HG03060 (cell line): ENCODE data around the gene OR52A1.
"Not testable (repeated sequence)": the region's sequence is repeated elsewhere in the genome, so short reads cannot be mapped to it uniquely, and the experiment has no call there.

ENCODE experiments used
- ATAC-seq: cut with Tn5 transposase; IDR thresholded peaks from one replicate; pipeline ENCODE4 v1.9.1; 2021; ENCODE audit warnings: low read depth, moderate number of reproducible peaks; ENCODE audit not compliant: unreplicated experiment

Gene OR52A1

DNA sequence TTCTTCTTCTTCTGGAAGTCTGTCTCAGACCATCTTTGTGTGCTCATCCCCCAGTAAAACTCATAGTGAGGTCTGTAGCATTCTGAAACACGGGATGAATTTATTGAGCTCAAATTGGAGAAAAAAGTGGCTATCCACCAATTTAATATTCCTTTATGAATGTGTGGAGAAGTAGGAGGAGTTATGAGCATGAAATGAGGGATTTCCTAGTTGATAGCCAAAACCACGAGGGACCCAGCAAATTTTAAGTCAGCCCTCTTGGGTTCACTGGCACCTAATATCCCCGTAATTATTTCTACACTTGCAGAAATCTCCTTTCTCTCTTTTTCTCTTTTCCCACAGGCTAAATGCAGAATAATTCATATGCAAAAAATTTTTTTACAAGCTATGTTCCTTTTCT, at the start of gene OR52A1:
TSS of gene OR52A1 (minus strand) at position 101 of the 400 bp plus-strand sequence. CDS start 2,388 bp downstream, outside the sequence.
- no peak for ATAC-seq

DNA sequence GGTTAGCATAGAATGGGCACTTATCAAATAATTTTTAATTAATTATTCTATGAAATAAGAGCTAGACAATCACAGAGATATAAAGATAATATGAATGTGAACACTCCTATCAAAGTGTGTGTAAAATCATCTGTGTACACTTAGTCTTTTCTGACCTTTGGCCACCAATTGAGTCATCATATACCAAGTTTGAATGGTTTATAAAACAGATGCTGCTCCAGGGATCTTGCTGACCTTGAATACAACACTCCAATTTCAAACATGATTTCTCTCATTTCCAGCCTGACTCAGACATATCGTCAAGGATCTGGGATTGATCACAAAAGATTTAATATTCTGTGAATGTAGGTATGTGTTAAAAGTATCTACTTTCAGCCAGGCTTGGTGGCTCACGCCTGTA, 48.8 kb upstream of the OR52A1 start:
- no peak for ATAC-seq

DNA sequence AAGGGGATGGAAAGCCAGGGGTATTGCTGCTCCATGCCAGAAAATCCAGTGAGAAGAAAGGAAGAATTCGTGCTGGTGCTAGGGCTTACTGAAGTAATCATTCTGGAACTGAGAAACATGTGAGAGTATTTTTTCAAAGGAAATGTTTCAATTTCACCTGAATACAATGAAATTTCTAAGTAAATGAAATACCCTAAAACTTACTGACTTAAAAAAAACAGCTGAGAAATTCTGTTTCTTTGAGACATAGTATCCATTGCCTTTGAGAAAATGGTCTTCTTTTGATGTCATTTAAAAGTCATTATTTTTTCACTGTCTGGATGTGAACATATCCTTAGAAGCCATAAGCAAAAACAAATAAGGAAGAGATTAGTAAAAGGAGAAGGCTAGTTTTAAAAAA, 46.0 kb upstream of the OR52A1 start, which contains the start of gene OR51V1:
TSS of gene OR51V1 (minus strand) at position 101 of the 400 bp plus-strand sequence. CDS start at position 101, 0 bp downstream.
- ATAC-seq, result no peak

DNA sequence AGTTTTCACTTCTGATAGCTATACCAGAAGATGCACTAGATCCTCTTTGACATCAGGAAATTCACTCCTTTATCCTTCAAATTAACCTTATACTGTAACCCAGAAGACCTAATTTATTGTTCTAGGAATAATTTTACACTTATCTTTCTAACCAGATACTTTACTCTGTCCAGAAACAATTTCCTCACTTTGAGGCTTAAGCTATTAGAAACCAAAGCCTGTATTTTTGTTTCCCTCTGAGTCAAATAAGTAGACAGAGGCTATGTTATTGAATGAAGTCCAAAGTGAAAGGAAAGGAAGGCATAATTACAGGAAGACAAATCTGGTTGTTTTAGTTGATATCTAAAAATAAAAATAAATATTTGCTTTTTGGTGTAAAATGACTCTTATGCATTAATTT, 43.7 kb upstream of the OR52A1 start:
- no peak for ATAC-seq

DNA sequence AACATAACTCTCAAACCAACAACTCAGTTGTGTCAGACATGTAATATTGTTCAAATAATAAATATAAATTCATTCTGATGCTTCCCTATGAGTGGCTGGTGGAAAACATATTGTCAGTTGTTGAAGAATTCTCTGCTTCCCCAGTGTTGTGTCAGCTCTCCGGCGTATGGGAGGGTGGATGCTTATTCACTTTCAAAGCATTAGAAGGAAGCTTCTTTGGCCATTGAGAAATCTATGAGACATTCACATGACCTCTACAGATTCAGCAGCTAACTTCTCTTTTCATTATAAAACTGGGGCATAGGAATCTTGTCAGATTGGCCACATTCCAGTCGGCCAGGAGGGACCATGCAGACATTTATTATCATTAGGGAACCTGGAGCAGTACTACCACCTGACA, 43.0 kb upstream of the OR52A1 start:
- no peak for ATAC-seq

DNA sequence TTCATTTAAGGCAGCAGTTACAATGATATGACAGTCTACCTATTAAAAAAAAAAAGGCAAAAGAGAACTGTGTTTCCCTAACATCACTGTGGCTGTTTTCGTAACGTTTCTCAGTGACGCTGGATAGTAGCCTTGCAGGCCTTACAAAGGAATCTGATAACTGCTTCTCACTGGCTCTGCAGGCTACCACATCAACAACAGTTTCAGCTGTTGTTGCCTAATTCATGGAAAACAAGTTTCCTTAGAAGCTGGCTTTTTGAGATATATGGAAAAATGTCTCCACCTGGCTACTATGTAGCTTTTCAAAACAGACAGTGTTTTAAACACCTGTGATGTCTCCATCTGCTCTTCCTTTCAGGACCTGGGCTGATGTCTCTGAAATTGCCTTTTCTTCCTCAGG, 42.2 kb upstream of the OR52A1 start:
- no peak for ATAC-seq

DNA sequence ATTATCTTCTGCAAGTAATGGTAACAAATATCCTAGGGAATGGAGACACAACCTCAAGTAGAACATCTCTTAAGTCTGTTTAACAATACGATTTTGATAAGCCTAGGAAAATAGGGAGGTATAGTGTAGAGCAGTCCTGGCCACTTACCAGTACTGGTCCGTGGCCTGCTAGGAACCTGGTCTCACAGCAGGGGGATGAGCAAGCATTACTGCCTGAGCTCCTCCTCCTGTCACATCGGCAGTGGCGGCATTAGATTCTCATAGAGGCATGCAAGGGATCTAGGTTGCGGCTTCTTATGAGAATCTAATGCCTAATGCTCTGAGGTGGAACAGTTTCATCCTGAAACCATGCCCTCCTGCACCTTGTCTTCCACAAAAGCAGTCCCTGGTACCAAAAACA, 41.5 kb upstream of the OR52A1 start:
- ATAC-seq, result no peak

DNA sequence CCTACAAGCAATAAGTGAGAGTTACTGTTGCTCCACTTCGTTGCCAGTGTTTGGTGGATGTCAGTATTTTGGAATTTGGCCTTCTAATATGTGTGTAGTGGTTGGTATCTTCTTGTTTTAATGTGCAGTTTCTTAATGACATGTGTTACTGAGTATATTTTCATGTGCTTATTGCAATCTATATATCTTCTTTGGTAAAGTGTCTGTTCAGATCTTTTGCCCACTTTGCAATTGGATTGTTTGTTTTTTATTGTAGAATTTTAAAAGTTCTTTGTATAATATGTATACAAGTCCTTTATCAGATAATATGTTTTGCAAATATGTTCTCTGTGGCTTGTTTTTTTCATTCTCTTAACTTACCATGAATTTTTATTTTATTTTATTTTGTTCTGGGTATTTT, 38.2 kb upstream of the OR52A1 start:
- ATAC-seq, result no peak

DNA sequence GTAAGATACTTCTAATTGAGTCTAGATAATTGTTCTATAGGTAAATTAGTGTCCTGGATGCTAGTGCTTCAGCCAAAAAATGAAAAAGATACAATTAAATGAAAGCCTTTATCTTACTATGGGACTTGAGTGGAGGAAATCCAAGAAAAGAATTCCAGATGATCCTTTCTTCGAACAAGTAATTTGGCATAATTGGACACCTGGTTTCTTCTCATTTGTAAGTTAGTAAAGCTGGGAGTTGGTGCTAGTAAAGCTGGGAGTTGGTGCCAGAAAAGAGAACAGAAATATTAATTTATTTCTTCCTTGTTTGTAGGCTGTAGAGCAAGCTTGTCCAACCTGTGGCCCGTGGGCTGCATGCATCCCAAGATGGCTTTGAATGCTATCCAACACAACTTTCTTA, 33.6 kb upstream of the OR52A1 start:
- no peak for ATAC-seq

DNA sequence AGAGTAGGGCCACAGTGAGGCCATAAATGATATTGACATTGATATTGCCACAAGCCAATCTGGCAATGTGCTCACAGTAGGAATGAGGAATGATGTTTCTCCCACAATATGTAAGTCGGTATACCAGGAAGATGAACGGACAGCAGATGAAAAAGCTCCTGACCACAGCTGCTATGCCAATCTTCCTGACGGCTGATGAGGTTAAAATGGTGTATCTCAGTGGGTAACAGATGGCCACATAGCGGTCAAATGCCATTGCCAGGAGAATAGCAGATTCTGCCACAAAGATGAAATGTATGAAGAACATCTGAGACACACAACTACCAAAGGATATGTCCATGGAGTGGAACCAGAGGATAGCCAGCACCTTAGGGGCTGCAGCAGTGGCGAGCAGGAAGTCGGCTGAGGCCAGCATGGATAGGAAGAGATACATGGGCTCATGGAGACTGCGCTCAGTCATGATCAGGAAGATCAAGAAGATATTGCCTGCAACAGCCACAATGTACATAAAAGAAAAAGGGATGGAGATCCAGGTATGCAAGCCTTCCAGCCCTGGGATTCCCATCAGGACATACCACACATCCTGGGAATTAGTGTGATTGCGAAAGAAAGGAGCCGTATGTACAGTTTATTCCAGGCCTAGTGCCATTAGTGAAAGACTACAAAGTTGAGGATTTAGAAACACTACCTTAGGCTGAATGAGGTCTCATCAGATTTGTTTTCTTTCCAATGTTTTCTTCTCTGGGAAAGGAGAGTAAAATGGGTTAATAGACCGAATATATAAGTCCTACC, 23.7 kb upstream of the OR52A1 start:
- ATAC-seq, result no peak

DNA sequence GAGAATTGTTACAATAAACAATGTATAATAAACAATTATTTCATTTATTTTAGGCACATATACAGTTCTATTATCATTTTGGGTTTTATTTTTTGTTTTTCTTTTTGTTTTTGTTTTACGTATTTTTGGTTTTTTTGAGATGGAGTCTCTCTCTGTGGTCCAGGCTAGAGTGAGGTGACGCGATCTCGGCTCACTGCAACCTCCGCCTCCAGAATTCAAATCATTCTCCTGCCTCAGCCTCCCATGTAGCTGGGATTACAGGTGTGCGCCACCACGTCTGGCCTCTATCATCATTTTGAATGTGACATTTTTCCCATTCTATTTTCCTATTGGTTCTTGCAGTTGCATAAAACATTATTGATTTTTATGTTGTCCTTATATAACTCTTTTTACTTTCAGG, 20.4 kb upstream of the OR52A1 start:
- no peak for ATAC-seq

DNA sequence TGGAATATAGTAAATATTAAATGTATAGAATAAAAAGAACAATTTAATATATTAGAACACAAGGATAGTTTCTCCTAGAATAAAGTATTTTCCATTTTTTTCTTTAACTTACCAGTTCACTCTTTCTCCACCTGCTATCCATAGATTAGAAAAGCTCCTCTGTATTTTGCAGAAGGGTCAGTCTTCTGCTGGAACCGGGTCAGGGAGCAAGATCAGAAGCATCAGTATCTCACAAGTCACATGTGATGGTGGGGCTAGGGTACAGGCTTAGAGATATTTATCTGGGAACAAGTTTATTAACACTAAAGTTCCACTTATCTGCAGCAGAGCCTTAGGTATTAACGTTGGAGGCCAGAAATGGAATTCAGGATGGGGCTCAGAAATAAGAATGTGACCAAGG, 17.3 kb upstream of the OR52A1 start:
- ATAC-seq, result no peak

DNA sequence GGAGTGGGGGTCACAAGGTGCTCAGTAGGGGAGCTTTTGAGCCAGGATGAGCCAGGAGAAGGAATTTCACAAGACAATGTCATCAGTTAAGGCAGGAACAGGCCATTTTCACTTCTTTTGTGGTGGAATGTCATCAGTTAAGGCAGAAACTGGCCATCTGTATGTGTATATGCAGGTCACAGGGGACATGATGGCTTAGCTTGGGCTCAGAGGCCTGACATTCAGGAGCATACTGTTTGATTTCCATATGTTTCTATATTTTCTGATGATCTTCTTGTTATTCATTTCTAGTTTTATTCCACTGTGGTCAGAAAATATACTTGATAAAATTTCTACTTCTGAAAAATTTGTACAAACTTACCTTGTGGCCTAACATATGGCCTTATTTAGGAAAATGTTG, 11.3 kb upstream of the OR52A1 start:
- ATAC-seq, result not testable (repeated sequence)

DNA sequence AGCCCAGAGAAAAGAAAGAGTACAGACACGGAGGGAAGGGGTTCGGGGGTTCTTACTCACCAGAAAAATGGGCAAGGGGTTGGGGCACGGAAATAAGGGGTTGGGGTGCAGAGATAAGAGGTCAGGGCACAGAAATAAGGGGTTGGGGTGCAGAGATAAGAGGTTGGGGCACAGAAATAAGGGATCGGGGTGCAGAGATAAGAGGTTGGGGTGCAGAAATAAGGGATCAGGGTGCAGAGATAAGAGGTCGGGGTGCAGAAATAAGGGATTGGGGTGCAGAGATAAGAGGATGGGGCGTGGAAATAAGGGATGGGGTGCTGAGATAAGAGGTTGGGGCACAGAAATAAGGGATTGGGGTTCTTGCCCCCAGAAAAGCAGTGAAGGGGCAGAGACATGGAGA, 10.2 kb upstream of the OR52A1 start:
- not testable (repeated sequence) for ATAC-seq

DNA sequence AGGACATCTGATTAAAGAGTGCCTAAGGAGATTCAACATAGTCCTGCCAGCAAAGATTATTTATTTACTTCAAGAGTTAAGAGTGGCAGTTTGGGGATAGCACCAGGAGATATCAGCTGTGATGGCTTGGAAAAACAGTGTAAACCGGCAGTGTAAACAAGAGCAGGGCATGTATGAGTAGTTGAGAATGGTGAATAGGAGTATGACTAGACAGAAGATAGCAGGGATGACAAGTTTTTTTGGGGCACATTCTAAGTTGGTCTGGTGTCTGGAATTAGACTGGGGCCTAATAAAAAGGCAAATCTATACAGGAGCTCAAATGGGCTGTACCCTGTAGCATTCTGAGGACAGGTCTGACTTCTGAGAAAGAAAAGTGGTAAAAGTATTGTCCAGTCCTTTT, 6.5 kb upstream of the OR52A1 start:
- ATAC-seq, result not testable (repeated sequence)

DNA sequence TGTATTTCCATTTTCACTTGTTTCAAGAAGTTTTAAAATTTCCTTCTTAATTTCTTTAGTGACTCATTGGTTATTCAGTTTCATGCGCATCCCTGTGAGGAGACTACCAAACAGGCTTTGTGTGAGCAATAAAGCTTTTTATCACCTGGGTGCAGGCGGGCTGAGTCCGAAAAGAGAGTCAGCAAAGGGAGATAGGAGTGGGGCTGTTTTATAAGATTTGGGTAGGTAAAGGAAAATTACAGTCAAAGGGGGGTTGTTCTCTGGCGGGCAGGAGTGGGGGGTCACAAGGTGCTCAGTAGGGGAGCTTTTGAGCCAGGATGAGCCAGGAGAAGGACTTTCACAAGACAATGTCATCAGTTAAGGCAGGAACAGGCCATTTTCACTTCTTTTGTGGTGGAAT, 5.7 kb upstream of the OR52A1 start:
- ATAC-seq, result not testable (repeated sequence)

DNA sequence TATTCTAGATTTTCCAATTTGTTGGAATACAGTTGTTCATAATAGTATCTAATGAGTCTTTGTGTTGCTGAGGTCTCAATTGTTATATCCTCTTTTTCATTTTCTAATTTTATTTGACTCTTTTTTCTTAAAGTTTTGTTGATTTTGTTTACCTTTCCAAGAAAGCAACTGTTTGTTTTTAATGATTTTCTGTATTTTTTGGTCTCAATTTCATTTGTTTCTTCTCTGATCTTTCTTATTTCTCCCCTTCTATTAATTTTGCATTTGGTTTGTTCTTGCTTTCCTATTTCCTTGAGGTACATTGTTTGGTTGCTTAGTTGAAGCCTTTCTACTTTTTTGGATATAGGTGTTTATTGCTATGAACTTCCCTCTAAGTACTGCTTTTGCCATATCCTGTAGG, 5.2 kb upstream of the OR52A1 start:
- ATAC-seq, result no peak

DNA sequence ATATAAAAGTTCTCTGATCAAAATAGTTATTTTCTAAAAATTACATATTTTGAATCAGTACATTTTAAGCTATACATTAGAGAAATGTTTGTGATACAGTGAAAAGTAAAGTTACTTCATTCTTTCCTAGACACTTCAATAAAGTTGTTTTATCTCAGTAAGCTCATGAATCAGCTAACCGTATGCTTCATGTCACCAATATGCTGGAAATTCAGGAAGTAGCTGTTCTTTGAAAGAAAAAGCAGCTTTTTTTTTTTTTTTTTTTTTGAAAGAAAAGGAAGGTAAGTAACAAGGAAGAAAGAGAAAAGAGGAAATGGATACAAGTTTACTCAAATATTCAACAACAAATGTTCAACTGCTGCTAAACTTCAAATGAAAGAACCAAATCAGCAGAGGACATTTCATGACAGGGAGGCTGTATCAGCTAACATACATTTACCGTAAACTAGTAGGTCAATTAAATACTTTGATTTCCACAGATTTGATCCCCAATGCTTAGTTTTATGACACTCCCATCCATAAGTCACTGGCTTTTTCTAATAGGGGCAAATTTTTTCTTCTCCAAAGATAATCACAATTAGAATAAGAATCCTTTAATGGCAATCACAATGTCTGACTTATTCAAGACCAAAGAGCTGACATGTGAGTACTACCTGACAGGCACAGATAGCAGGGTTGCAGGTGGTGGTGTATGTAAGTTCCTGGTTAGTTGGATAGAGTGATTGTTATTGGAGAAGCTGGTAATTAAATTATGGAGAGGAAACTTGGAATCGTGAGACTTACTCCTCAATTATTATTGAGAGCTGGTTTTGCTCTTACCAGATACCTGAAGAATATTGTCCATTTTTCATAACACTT, 754 bp downstream of the OR52A1 start:
- no peak for ATAC-seq

DNA sequence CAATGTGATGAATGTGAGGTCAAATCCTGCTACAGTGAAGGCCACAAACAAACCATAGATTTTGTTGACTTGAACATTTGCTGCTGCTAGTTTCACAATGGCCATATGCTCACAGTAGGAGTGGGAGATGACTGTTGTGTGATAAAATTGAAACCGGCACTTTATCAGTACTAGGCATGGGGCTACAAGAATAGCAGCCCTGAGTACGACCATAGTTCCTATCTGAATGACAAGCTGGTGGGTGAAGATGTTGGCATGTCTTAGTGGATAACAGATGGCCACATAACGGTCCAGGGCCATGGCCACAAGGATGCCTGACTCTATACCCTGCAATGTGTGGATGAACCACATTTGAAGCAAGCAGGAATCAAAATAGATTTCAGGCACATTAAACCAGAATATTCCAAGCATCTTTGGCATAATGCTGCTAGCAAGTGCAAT, 2.8 kb downstream of the OR52A1 start:
- ATAC-seq, result no peak

DNA sequence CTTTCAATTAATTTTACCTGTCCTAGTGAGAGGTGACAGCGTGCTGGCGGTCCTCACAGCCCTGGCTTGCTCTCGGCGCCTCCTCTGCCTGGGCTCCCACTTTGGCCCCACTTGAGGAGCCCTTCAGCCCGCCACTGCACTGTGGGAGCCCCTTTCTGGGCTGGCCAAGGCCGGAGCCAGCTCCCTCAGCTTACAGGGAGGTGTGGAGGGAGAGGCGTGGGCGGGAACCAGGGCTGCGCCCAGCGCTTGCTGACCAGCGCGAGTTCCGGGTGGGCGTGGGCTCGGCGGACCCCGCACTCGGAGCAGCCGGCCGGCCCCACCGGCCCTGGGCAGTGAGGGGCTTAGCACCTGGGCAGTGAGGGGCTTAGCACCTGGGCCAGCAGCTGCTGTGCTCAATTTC, 10.4 kb downstream of the OR52A1 start:
- not testable (repeated sequence) for ATAC-seq

DNA sequence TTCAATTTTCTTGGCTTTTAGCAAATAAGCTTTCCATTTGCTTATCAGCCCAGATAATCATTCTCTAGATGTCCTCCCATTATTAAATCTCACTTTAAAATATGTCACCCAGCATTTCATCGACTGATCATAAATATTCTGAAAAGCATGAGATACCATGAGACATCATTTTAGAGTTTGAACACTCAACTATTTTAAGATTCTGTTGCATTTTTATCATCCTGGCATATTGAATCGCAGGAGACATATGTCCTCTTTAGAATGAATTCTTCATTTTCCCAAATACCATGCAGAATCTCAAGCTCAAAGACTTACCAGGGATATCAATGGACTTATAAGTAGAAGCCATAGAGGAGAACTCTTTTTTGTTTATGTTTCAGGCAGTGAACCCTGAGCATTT, 16.6 kb downstream of the OR52A1 start, which contains the start of gene OR52A5:
TSS of gene OR52A5 (minus strand) at position 361 of the 400 bp plus-strand sequence. CDS start 5,714 bp downstream, outside the sequence.
- ATAC-seq, result no peak
